AG04449 (cell line): ENCODE results near the gene PLPP7.

ENCODE experiments used
- CTCF ChIA-PET: fragments of 350-600 bp; formaldehyde crosslinking; extraction: SDS; loops from one replicate; lab custom pipeline; 2021; ENCODE audit warnings: antibody characterized with exemption; lab: Yijun Ruan, JAX
- POLR2A ChIA-PET: fragments of 400-600, 350-600 bp; formaldehyde crosslinking; extraction: SDS; loops from one replicate; lab custom pipeline; 2020; ENCODE audit warnings: antibody characterized with exemption, inconsistent platforms; lab: Yijun Ruan, JAX
- DNase-seq: peaks from one replicate; pipeline ENCODE4 v3.0.0-alpha.2; 2010; ENCODE audit warnings: low read depth, low spot score
- H3K4me3 ChIP-seq: 2 replicates; pipeline ENCODE4 v1.5.1; 2011; ENCODE audit warnings: low read depth, mild to moderate bottlenecking, control low read depth, low read length
- TF ChIP-seq, protein P1 (sequence below): IDR thresholded peaks from one replicate; pipeline ENCODE4 v1.5.1; 2011; ENCODE audit warnings: mild to moderate bottlenecking, moderate library complexity, low read length, control low read depth, inconsistent platforms; ENCODE audit not compliant: insufficient read depth; ENCODE audit errors: missing control alignments

Gene PLPP7

DNA sequence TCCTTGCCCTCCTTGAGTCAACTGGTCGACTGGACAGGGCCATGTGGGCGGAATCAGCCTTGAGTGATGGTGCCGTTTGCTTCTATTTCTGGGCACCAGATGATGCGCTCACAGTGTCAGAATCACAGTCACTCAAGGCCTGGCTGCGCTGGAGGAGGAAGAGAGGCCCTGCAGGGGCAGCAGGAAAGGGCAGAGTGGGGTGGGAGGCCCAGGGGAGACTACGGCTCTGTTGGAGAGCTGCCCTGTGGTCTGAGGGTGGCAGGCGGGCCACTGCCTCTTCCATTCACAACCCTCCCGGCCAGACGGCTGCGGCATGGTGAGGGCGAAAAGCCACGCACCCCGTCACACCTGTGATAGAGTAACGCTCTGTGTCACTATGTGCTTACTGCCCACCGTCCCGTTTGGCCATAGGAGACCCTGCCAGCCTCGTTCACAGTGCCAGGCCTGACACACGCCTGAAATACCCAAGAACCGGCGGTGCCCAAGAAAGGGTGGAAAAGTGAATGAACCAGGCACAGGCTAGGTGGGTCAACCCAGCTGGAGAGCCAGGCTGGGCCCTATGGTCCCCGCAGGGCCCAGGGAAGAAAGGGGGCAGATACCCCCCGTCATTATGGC lies 9.9 kb downstream of the PLPP7 start:
- CTCF ChIA-PET: interaction anchor here (1.1 kb wide), 1 partner anchor 37 kb away, joined by 3 read pairs; no protein-coding TSS in a partner anchor
- POLR2A ChIA-PET: no interaction called here
- H3K4me3 ChIP-seq: no peak overlapping the region
- TF ChIP-seq, protein P1, sequence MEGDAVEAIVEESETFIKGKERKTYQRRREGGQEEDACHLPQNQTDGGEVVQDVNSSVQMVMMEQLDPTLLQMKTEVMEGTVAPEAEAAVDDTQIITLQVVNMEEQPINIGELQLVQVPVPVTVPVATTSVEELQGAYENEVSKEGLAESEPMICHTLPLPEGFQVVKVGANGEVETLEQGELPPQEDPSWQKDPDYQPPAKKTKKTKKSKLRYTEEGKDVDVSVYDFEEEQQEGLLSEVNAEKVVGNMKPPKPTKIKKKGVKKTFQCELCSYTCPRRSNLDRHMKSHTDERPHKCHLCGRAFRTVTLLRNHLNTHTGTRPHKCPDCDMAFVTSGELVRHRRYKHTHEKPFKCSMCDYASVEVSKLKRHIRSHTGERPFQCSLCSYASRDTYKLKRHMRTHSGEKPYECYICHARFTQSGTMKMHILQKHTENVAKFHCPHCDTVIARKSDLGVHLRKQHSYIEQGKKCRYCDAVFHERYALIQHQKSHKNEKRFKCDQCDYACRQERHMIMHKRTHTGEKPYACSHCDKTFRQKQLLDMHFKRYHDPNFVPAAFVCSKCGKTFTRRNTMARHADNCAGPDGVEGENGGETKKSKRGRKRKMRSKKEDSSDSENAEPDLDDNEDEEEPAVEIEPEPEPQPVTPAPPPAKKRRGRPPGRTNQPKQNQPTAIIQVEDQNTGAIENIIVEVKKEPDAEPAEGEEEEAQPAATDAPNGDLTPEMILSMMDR: no peak
- no peak for DNase-seq

DNA sequence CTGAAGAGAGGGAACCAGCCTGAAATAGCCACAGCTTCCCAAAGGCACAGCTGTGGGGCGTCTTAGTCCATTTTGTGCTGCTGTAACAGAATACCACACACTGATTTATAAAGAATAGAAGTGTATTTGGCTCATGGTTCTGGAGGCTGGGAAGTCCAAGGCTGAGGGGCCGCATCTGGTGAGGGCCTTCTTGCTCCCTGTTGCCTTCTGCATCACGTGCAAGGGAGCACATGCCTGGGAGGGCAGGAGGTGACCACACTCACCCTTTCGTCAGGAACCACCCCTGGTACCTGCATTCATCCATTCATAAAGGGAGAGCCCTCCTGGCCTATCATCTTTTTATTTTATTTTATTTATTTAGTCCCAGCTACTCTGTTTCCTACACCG lies 10.4 kb downstream of the PLPP7 start:
- CTCF ChIA-PET: interaction anchor here (1.1 kb wide), 1 partner anchor 37 kb away, joined by 3 read pairs; no protein-coding TSS in a partner anchor
- TF ChIP-seq, protein P1: no peak
- no peak for DNase-seq
- POLR2A ChIA-PET: no interaction called here
- no peak overlapping the region for H3K4me3 ChIP-seq

DNA sequence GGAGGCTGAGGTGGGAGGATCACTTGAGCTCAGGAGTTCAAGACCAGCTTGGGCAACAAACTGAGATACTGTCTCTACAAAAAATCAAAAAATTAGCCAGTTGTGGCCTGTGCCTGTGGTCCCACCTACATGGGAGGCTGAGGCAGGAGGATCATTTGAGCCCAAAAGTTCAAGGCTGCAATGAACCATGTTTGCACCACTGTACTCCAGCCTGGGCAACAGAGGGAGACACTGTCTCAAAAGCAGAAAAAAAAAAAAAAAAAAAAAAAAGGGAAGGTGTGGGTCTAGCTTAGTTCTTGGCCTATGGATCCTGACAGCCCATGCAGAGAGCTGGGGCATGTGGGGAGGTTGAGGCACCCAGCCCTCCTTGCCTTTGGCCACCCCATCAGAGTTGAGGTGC lies 10.9 kb downstream of the PLPP7 start:
- H3K4me3 ChIP-seq: no peak overlapping the region
- TF ChIP-seq, protein P1: no peak
- CTCF ChIA-PET: interaction anchor here (1.1 kb wide), 1 partner anchor 36 kb away, joined by 3 read pairs; no protein-coding TSS in a partner anchor
- DNase-seq: no peak
- POLR2A ChIA-PET: no interaction called here

DNA sequence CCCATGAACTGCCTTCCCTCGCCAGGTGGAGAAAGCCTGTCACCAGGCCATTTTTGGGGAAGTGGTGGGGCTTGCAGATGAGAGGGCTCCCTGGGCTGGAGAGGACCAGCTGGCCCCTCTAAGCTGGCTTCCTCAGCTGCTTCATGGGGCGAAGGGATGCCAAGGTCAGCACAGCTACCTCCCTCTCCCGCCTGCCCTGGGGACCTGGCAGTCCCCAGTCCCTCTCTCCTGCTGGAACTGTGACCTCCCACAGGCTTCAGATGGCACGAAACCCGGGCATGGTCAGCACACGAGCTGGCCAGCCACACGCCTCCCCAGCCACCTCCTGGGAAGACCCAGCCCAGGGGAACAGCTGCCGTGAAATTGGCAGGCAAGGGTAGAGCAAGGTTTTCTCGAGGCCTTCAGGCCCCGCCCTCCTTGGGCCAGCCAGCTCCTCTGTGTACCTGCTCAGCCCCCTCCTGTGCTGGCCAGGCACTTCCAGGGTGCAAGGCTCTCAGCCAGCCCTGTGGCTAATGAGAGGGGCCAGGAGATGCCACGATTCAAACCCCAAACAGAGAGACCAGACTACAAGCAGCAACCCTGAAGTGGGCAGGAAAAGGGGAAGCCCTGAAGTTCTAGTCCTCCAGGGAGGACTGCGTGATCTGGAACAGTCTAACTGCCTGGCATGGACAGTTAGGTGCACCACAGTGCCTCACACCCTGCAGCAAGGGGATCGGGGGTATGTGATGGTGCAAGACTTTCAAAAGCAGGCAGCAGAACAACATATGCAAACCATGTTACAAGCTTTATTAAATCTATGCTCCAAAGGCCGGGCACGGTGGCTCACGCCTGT lies 12.9 kb downstream of the PLPP7 start:
- POLR2A ChIA-PET: no interaction called here
- DNase-seq: no peak
- CTCF ChIA-PET: no interaction called here
- H3K4me3 ChIP-seq: no peak overlapping the region
- TF ChIP-seq, protein P1: no peak

DNA sequence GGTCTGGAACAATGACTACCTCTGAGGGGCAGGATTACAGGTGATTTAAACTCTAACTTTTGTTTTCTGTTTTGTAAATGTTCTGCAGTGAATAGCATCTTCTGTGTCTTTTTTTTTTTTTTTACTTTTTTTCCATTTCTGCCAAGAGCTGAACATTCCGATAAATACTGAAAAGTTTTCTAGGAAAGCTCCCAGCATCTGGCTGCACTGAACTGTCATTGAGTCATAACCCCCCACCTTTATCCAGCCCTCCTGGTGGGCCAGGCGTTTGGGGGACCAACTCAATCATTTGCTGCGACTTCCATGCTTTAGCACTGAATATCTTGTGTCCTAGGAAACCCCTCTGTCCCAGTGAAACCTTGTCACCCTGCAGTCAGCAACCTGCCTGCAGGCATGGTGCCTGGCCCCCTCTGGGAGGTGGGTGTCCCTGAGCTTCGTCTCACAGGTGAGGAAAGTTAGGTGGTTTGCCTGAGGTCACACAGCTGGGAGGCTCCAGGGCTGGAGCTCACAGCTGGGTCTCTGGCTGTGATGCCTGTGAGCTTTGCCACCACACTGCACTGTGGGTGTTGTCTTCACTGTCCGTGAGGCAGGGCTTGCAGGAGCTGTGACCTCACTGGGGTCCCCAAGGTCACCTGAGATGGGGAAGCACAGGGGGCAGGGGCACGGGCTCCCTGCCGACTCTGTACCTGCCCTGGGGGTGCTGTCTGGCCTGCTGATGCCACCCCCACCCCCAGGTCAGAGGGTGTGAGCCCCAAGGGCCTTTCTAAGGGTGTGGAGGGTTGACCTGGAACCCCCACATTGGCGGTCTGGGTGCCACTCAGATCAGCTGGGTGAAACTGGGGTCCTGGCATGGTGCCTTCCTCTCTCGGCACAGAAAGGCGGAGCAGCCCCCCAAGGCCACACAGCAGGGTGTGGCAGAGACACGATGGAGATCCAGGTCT lies 14.1 kb downstream of the PLPP7 start:
- CTCF ChIA-PET: interaction anchor here (0.9 to 2.3 kb wide), 2 partner anchors 33 kb away, joined by 4 to 9 read pairs; no protein-coding TSS in a partner anchor
- TF ChIP-seq, protein P1: no peak
- no peak for DNase-seq
- POLR2A ChIA-PET: interaction anchor here (0.7 kb wide), 1 partner anchor 12 kb away, joined by 8 read pairs; no protein-coding TSS in a partner anchor
- no peak overlapping the region for H3K4me3 ChIP-seq
